ENCODE measurements around the gene LAMP1.
"Not testable (repeated sequence)": the region's sequence is repeated elsewhere in the genome, so short reads cannot be mapped to it uniquely, and the experiment has no call there.

Gene LAMP1

GRCh38 chr13:113342820-113343691 is 46.0 kb downstream of the LAMP1 start:
- ATAC-seq (replicated peaks; ENCODE audit: extremely low read depth, poor library complexity, severe bottlenecking) (no peak), DNase-seq (ENCODE audit: low spot score in 2 of 2) (no peak)
- H3K4me3 Mint-ChIP-seq: no peak overlapping the region
- H3K9me3 Mint-ChIP-seq: no peaks in the 10 kb centered on the region
- H3K27me3 Mint-ChIP-seq: no peaks in the 10 kb centered on the region
- no peaks in the 10 kb centered on the region for H3K36me3 Mint-ChIP-seq (ENCODE audit: insufficient read depth)
- no peaks in the 10 kb centered on the region for H3K4me1 Mint-ChIP-seq
- no peak overlapping the region for H3K27ac Mint-ChIP-seq (ENCODE audit: low read depth)

- Mint-ChIP-seq H3K4me3 (no peak overlapping the region), H3K27ac (ENCODE audit: low read depth) (no peak overlapping the region), H3K27me3 (no peaks in the 10 kb centered on the region), H3K4me1 (no peaks in the 10 kb centered on the region), H3K36me3 (ENCODE audit: insufficient read depth) (no peaks in the 10 kb centered on the region), H3K9me3 (no peaks in the 10 kb centered on the region)
- no peak for DNase-seq (ENCODE audit: low spot score in 2 of 2)
- ATAC-seq (replicated peaks; ENCODE audit: extremely low read depth, poor library complexity, severe bottlenecking): no peak
Measured at GRCh38 chr13:113343692-113343968, 46.6 kb downstream of the LAMP1 start.

GRCh38 chr13:113345486-113345885 is 48.4 kb downstream of the LAMP1 start:
- no peak overlapping the region for H3K4me3 Mint-ChIP-seq
- no peaks in the 10 kb centered on the region for H3K4me1 Mint-ChIP-seq
- no peak for DNase-seq (ENCODE audit: low spot score in 2 of 2)
- H3K27ac Mint-ChIP-seq (ENCODE audit: low read depth): no peak overlapping the region
- no peaks in the 10 kb centered on the region for H3K9me3 Mint-ChIP-seq
- peaks cover 14% of the 10 kb centered on the region for H3K27me3 Mint-ChIP-seq
- no peaks in the 10 kb centered on the region for H3K36me3 Mint-ChIP-seq (ENCODE audit: insufficient read depth)
- no peak for ATAC-seq (replicated peaks; ENCODE audit: extremely low read depth, poor library complexity, severe bottlenecking)

GRCh38 chr13:113347736-113348225 is 50.7 kb downstream of the LAMP1 start:
- not testable (repeated sequence) for ATAC-seq (replicated peaks; ENCODE audit: extremely low read depth, poor library complexity, severe bottlenecking); H3K9me3 Mint-ChIP-seq; H3K4me3 Mint-ChIP-seq; H3K36me3 Mint-ChIP-seq (ENCODE audit: insufficient read depth); H3K4me1 Mint-ChIP-seq; DNase-seq (ENCODE audit: low spot score in 2 of 2); H3K27ac Mint-ChIP-seq (ENCODE audit: low read depth)
- H3K27me3 Mint-ChIP-seq: peaks cover 18% of the 10 kb centered on the region

GRCh38 chr13:113348591-113348990 is 51.6 kb downstream of the LAMP1 start:
- no peak for ATAC-seq (replicated peaks; ENCODE audit: extremely low read depth, poor library complexity, severe bottlenecking)

GRCh38 chr13:113349050-113349449 is 52.0 kb downstream of the LAMP1 start:
- ATAC-seq (replicated peaks; ENCODE audit: extremely low read depth, poor library complexity, severe bottlenecking) (no peak), DNase-seq (ENCODE audit: low spot score in 2 of 2) (no peak)
- Mint-ChIP-seq H3K9me3 (no peaks in the 10 kb centered on the region), H3K27ac (ENCODE audit: low read depth) (no peak overlapping the region), H3K4me3 (no peak overlapping the region), H3K27me3 (peaks cover 18% of the 10 kb centered on the region), H3K36me3 (ENCODE audit: insufficient read depth) (no peaks in the 10 kb centered on the region), H3K4me1 (no peaks in the 10 kb centered on the region)

More at GRCh38 chr13:113348591-113348990, 51.6 kb downstream of the LAMP1 start:
- Mint-ChIP-seq H3K4me1 (no peaks in the 10 kb centered on the region), H3K36me3 (ENCODE audit: insufficient read depth) (no peaks in the 10 kb centered on the region), H3K27me3 (peaks cover 18% of the 10 kb centered on the region), H3K4me3 (no peak overlapping the region), H3K27ac (ENCODE audit: low read depth) (no peak overlapping the region), H3K9me3 (no peaks in the 10 kb centered on the region)
- no peak for DNase-seq (ENCODE audit: low spot score in 2 of 2)

- Mint-ChIP-seq H3K27ac (ENCODE audit: low read depth) (no peak overlapping the region), H3K27me3 (peaks cover 18% of the 10 kb centered on the region), H3K4me1 (no peaks in the 10 kb centered on the region), H3K4me3 (no peak overlapping the region), H3K9me3 (no peaks in the 10 kb centered on the region), H3K36me3 (ENCODE audit: insufficient read depth) (no peaks in the 10 kb centered on the region)
- ATAC-seq (replicated peaks; ENCODE audit: extremely low read depth, poor library complexity, severe bottlenecking) (no peak), DNase-seq (ENCODE audit: low spot score in 2 of 2) (no peak)
Measured at GRCh38 chr13:113349491-113349890, 52.5 kb downstream of the LAMP1 start.

GRCh38 chr13:113350065-113350937 is 53.3 kb downstream of the LAMP1 start:
- ATAC-seq (replicated peaks; ENCODE audit: extremely low read depth, poor library complexity, severe bottlenecking): no peak
- no peaks in the 10 kb centered on the region for H3K4me1 Mint-ChIP-seq
- DNase-seq (ENCODE audit: low spot score in 2 of 2): no peak
- no peak overlapping the region for H3K27ac Mint-ChIP-seq (ENCODE audit: low read depth)
- H3K4me3 Mint-ChIP-seq: no peak overlapping the region
- H3K27me3 Mint-ChIP-seq: peaks cover 21% of the 10 kb centered on the region
- no peaks in the 10 kb centered on the region for H3K36me3 Mint-ChIP-seq (ENCODE audit: insufficient read depth)
- H3K9me3 Mint-ChIP-seq: no peaks in the 10 kb centered on the region

GRCh38 chr13:113350938-113351335 is 53.9 kb downstream of the LAMP1 start:
- H3K36me3 Mint-ChIP-seq (ENCODE audit: insufficient read depth): no peaks in the 10 kb centered on the region
- H3K27ac Mint-ChIP-seq (ENCODE audit: low read depth): no peak overlapping the region
- ATAC-seq (replicated peaks; ENCODE audit: extremely low read depth, poor library complexity, severe bottlenecking) (no peak), DNase-seq (ENCODE audit: low spot score in 2 of 2) (no peak)
- H3K9me3 Mint-ChIP-seq: no peaks in the 10 kb centered on the region
- H3K4me1 Mint-ChIP-seq: no peaks in the 10 kb centered on the region
- H3K27me3 Mint-ChIP-seq: peaks cover 27% of the 10 kb centered on the region
- H3K4me3 Mint-ChIP-seq: no peak overlapping the region

GRCh38 chr13:113351514-113352026 is 54.5 kb downstream of the LAMP1 start:
- ATAC-seq (replicated peaks; ENCODE audit: extremely low read depth, poor library complexity, severe bottlenecking): no peak
- Mint-ChIP-seq H3K9me3 (no peaks in the 10 kb centered on the region), H3K36me3 (ENCODE audit: insufficient read depth) (no peaks in the 10 kb centered on the region), H3K4me3 (no peak overlapping the region), H3K4me1 (no peaks in the 10 kb centered on the region), H3K27ac (ENCODE audit: low read depth) (no peak overlapping the region), H3K27me3 (peaks cover 28% of the 10 kb centered on the region)
- DNase-seq (ENCODE audit: low spot score in 2 of 2): no peak

GRCh38 chr13:113353254-113353653 is 56.2 kb downstream of the LAMP1 start:
- H3K27ac Mint-ChIP-seq (ENCODE audit: low read depth): no peak overlapping the region
- no peak overlapping the region for H3K4me3 Mint-ChIP-seq
- H3K27me3 Mint-ChIP-seq: peaks cover 31% of the 10 kb centered on the region
- DNase-seq (ENCODE audit: low spot score in 2 of 2): no peak
- H3K36me3 Mint-ChIP-seq (ENCODE audit: insufficient read depth): no peaks in the 10 kb centered on the region
- ATAC-seq (replicated peaks; ENCODE audit: extremely low read depth, poor library complexity, severe bottlenecking): no peak
- no peaks in the 10 kb centered on the region for H3K4me1 Mint-ChIP-seq
- H3K9me3 Mint-ChIP-seq: no peaks in the 10 kb centered on the region

- Mint-ChIP-seq H3K9me3 (no peaks in the 10 kb centered on the region), H3K4me1 (no peaks in the 10 kb centered on the region), H3K27ac (ENCODE audit: low read depth) (no peak overlapping the region), H3K36me3 (ENCODE audit: insufficient read depth) (no peaks in the 10 kb centered on the region), H3K4me3 (no peak overlapping the region), H3K27me3 (peaks cover 39% of the 10 kb centered on the region)
- DNase-seq (ENCODE audit: low spot score in 2 of 2) (no peak), ATAC-seq (replicated peaks; ENCODE audit: extremely low read depth, poor library complexity, severe bottlenecking) (no peak)
Measured at GRCh38 chr13:113354831-113355610, 58.0 kb downstream of the LAMP1 start.

All from central memory CD8-positive, alpha-beta T cell (primary cell).